ENCODE data around the gene APBB2.
A peak's percentile ranks its signal among the peaks of the same experiment; 100 is the strongest.
"Not testable (repeated sequence)": the region's sequence is repeated elsewhere in the genome, so short reads cannot be mapped to it uniquely, and the experiment has no call there.

The APBB2 gene

GRCh38 chr4:40912460-40913184, 301.7 kb downstream of the APBB2 start:
- Histone ChIP-seq H3K4me3 (no peak overlapping the region), H3K27ac (no peak overlapping the region)

GRCh38 chr4:40910706-40911105, 303.6 kb downstream of the APBB2 start:
- H3K4me3 ChIP-seq, result no peak overlapping the region
- H3K27ac ChIP-seq, result peak overlapping the region in 11 of 21 experiments; percentile 3 to 81 (median 54)

GRCh38 chr4:40909363-40909876, 304.9 kb downstream of the APBB2 start:
- Histone ChIP-seq H3K4me3 (no peak overlapping the region), H3K27ac (peak overlapping the region in 15 of 21 experiments; percentile 8 to 81 (median 62))

- Histone ChIP-seq H3K27ac (peak overlapping the region in 19 of 21 experiments; percentile 45 to 81 (median 68)), H3K4me3 (no peak overlapping the region)
Observed at GRCh38 chr4:40908702-40909362, 305.5 kb downstream of the APBB2 start.

GRCh38 chr4:40908297-40908696, 306.0 kb downstream of the APBB2 start:
- Histone ChIP-seq H3K27ac (peak overlapping the region in 19 of 21 experiments; percentile 45 to 81 (median 68)), H3K4me3 (no peak overlapping the region)

- Histone ChIP-seq H3K4me3 (no peak overlapping the region), H3K27ac (no peak overlapping the region)
Observed at GRCh38 chr4:40905414-40905813, 308.9 kb downstream of the APBB2 start.

GRCh38 chr4:40900531-40900930, 313.8 kb downstream of the APBB2 start:
- not testable (repeated sequence) for H3K4me3 ChIP-seq, H3K27ac ChIP-seq

- no peak overlapping the region for H3K4me3 ChIP-seq
Observed at GRCh38 chr4:40897557-40898203, 316.7 kb downstream of the APBB2 start.

GRCh38 chr4:40890764-40891163, 323.6 kb downstream of the APBB2 start:
- Histone ChIP-seq H3K27ac (no peak overlapping the region), H3K4me3 (no peak overlapping the region)

More at GRCh38 chr4:40897557-40898203, 316.7 kb downstream of the APBB2 start:
- H3K27ac ChIP-seq, result no peak overlapping the region

- Histone ChIP-seq H3K27ac (no peak overlapping the region), H3K4me3 (no peak overlapping the region)
Observed at GRCh38 chr4:40890199-40890598, 324.1 kb downstream of the APBB2 start.

GRCh38 chr4:40888933-40889332, 325.4 kb downstream of the APBB2 start:
- Histone ChIP-seq H3K4me3 (no peak overlapping the region), H3K27ac (no peak overlapping the region)

GRCh38 chr4:40887764-40888131, 326.6 kb downstream of the APBB2 start:
- Histone ChIP-seq H3K4me3 (no peak overlapping the region), H3K27ac (peak overlapping the region in 1 of 21 experiments; percentile 43)

GRCh38 chr4:40886931-40887763, 327.2 kb downstream of the APBB2 start:
- peak overlapping the region in 1 of 21 experiments; percentile 3 for H3K27ac ChIP-seq
- H3K4me3 ChIP-seq, result no peak overlapping the region

GRCh38 chr4:40881851-40882250, 332.5 kb downstream of the APBB2 start:
- Histone ChIP-seq H3K27ac (no peak overlapping the region), H3K4me3 (no peak overlapping the region)

GRCh38 chr4:40881096-40881495, 333.2 kb downstream of the APBB2 start:
- Histone ChIP-seq H3K4me3 (no peak overlapping the region), H3K27ac (no peak overlapping the region)

GRCh38 chr4:40878548-40879055, 335.7 kb downstream of the APBB2 start:
- H3K4me3 ChIP-seq, result no peak overlapping the region
- no peak overlapping the region for H3K27ac ChIP-seq

GRCh38 chr4:40877081-40877480, 337.3 kb downstream of the APBB2 start:
- Histone ChIP-seq H3K27ac (no peak overlapping the region), H3K4me3 (no peak overlapping the region)

- no peak overlapping the region for H3K27ac ChIP-seq
- H3K4me3 ChIP-seq, result no peak overlapping the region
Observed at GRCh38 chr4:40875507-40876150, 338.7 kb downstream of the APBB2 start.

- Histone ChIP-seq H3K27ac (no peak overlapping the region), H3K4me3 (no peak overlapping the region)
Observed at GRCh38 chr4:40874901-40875300, 339.4 kb downstream of the APBB2 start.

Measured in skin epidermis (tissue), 12 donors.